ENCODE results near the gene BRMS1.

Gene BRMS1

DNA sequence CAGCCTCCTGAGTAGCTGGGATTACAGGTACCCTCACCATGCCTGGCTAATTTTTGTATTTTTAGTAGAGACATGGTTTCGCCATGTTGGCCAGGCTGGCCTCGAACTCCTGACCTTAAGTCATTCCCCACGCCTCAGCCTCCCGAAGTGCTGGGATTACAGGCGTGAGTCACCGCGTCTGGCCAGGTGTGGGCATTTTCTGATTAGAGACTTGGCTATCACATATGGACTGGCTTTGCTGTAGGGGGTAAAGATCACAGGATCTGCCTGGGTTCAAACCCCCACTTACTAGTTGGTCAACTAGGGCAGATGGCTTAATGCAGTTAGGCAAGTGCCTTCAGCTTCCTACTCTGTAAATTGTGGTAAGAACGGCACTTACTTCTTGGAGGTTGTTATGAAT lies 34.6 kb downstream of the BRMS1 start:
- DNase-seq (ENCODE audit: low read depth in 3 of 3): no peak

- no peak for DNase-seq (ENCODE audit: low read depth in 3 of 3)
These were observed 35.4 kb downstream of the BRMS1 start for GRCh38 chr11:66309475-66309874.

DNA sequence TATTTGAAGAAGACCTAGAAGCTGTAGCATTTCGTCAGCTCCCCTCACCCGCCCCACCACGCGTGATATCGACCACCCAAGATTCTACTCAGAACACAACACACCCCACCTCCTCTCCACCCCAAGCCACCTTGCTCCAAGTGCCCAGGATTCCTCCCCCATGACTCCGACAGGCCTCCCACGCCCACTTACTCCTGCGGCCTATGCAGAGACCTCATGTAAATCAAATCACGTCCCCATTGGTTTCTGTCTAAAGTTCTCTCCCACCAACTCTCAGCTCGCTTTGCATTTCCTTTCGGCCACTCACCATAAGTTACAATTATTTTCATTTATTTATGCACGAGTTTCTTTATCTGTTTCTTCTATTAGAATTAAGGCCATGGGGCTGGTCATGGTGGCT lies 42.2 kb downstream of the BRMS1 start:
- no peak for DNase-seq (ENCODE audit: low read depth in 3 of 3)

DNA sequence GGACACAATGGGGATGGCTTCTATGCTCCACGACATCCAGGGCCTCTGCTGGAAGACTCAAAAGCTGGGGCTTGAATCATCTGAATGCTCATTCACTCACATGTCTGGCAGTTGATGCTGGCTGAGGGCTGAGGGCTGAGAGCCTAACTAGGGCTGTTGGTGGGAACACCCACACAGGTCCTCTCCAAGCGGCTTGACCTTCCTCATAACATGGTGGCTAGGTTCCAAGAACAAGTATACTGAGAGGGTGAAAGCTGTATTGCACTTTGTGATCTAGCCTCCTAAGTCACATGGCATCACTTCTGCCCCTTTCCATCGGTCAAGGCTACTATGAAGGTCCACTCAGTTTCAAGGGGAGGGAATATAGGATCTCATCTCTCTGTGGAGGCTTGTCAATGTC lies 45.7 kb downstream of the BRMS1 start:
- no peak for DNase-seq (ENCODE audit: low read depth in 3 of 3)

- DNase-seq (ENCODE audit: low read depth in 3 of 3): no peak
These were observed 47.3 kb downstream of the BRMS1 start for GRCh38 chr11:66297610-66298009.

GRCh38 chr11:66294626-66295620 lies 50.0 kb downstream of the BRMS1 start:
- no peak for DNase-seq (ENCODE audit: low read depth in 3 of 3)

DNA sequence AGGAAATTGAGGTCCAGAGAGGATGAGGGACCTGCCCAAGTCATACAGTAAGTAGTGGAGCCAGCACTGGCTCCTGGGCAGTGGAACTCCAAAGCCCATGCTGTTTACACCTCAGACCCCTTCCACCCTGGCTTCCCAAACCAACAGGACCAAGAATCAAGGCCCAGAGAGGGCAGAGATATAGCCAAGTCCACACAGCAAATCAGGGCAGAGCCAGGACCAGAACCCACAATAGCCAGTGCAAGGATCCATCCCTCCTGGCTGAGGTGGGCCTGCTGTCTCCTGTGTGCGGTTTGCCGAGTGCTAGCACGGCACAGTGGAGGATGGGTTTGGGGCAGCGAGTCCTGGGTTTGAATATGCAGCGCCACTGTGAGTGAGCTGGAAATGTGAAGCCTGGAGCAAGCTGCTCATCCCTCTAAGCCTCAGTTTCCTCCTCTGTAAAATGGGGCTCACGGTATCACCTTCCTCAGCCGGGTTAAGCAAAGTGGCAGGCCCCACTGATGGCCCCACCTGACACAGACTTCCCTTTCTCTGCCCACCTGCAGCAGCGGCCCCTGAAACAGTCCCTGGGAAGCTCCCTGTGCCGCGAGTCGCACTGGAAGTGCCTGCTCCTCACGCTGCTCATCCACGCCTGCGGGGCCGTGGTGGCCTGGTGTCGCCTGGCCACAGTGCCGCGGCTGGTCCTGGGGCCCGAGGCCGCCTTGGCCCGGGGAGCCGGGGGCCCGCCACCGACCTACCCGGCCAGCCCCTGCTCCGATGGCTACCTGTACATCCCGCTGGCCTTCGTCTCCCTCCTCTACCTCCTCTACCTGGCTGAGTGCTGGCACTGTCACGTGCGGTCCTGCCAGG lies 50.9 kb downstream of the BRMS1 start:
- DNase-seq (ENCODE audit: low read depth in 3 of 3): no peak

GRCh38 chr11:66293352-66293751 lies 51.6 kb downstream of the BRMS1 start:
- DNase-seq (ENCODE audit: low read depth in 3 of 3): no peak

DNA sequence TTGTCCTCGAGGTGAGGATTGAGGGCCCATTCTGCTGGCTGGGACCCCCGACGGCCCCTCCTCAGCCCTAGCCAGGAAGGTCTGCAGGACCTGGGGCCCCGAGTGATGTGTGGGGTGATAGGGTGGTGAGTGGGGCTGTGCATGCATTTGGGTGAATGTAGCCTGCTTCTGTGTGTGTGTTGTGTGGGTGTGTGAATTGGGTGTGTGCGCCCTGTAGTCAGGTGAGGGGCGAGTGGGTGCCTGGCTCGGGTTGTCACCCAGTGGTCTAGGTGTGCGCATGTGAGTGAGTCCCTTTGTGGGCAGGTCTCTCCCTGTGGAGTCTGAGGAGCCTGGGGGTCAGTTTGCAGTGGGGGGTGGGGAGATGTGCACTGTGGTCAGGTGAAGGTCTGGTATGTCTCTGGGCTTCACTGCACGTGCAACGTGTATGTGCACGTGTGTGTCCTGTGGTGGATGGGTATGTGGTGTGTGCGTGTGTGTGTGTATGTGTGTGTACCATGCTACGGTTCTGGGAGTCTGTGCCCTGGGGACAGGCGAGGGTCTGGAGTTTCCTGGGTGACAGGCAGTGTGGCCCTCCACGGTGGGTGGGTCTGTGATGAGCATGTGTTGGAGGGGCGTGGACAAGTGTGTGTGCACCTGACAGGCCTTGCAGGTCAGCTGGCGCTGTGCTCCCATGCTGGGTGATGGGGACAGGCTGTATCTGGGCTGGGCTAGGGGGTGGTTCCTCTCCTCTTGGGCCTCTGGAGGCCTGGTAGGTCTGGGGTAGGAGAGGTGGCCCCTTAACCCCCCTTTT lies 52.2 kb downstream of the BRMS1 start:
- no peak for DNase-seq (ENCODE audit: low read depth in 3 of 3)

GRCh38 chr11:66291706-66292542 lies 53.0 kb downstream of the BRMS1 start, which contains the start of gene TMEM151A:
Gene TMEM151A (plus strand): TSS chr11:66291894. CDS start chr11:66292014, 120 bp downstream.
- DNase-seq (ENCODE audit: low read depth in 3 of 3): peak in 1 of 3 experiments; percentile 25

DNA sequence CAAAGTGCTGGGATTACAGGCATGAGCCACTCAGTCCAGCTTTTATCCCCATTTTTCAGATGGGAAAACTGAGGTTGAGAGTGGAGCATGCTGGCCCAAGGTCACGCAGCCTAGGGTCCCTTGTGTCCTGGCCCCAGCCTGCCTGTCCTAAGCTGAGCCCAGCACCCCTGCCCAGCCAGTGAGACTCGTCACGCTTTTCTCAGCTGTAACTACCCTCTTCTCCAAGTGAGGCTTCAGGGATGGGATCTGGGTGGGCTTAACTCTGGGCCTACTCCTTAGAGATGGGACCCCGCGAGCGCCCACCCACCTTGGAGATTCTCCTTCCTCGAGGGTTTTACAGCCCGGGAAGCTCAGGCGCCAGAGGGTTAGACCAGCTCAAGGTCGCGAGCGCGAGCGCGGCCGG lies 53.6 kb downstream of the BRMS1 start:
- DNase-seq (ENCODE audit: low read depth in 3 of 3): no peak

GRCh38 chr11:66290330-66290621 lies 54.6 kb downstream of the BRMS1 start:
- DNase-seq (ENCODE audit: low read depth in 3 of 3): no peak

DNA sequence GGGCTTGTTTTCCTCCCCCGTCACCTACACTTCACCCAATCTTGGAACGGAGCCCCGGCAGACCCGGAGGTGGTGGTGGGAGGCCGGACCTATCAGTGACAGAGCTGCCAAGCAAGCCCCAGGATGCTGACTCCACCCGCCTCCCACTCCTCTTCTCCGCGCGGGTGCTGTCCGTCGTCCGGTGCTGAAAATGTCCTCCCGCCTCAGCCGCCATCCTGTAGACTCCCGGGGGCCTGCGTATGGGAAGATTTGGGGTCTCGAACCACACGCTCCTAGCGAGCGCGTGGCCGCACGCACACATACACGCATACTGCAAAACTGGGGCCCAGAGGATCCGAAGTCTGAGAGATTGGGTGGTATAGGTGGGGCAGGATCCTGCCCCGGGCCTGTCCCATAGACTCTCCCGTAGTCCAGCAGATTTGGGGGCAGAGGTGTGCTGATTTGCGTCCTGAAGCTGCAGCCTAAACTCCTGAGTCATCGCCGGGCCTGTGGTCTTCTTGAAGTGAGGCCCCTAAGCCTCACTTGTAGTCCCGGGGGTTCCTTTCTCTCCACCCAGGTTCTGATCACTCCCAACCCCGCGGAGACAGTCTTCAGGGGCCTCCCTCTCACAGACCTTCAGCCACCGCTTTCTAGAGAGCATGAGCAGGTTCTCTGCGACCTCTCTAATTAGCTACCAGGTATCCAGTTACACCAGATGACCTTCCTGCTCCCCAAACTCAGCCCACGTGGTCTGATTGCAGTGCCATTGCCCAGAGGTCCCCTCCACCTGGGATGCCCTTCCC lies 55.2 kb downstream of the BRMS1 start:
- DNase-seq (ENCODE audit: low read depth in 3 of 3): peak; percentile 61 to 80 (median 74)

- peak; percentile 91 to 99 (median 97) for DNase-seq (ENCODE audit: low read depth in 3 of 3)
These were observed 56.0 kb downstream of the BRMS1 start, which contains the start of gene YIF1A for GRCh38 chr11:66288671-66289547. Gene YIF1A (minus strand): TSS chr11:66289143. CDS start chr11:66288985, 158 bp downstream.

DNA sequence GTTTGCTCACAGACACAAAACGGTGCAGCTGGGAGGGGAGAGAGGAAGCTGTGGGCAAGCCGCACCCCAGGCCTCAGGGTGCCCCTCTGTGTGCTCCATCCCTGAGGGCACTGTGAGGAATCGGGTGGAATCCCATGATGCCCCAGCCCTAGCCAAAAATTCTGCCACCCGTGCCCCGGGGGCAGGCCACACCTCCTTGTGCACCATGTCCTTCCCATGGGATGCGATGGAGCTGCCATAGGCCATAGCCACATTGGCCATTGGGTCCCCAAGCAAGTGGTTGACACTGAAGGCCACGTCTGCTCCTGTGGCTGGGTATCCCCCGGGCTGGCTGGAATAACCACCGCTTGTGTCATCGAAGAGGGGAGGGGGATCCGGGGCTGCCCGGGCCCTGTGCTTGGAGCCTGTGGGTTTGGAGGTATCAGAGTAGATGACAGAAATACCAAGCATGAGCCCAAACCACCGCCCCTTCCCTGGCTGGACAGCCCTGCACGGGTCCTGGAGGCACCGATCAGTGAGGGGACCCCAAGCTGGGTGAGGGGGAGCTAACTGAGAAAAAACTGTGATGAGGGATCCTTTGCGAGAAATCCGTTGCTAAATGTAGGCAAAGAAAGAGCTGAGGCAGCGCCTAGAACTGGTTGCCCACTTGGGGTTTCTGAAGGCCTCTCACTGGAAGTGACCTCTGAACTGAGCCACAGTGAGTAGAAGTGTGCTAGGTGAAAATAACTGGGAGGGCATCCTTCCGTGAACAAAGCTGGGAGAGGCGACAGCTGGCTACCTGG lies 56.8 kb downstream of the BRMS1 start:
- no peak for DNase-seq (ENCODE audit: low read depth in 3 of 3)
